B cell (primary cell): ENCODE results near the gene CCDC93.

Source experiments
- EZH2 ChIP-seq: IDR thresholded peaks from 2 replicates; pipeline ENCODE4 v1.6.1; 2012; ENCODE audit warnings: borderline replicate concordance, low read depth, mild to moderate bottlenecking, moderate library complexity, low read length; ENCODE audit not compliant: insufficient read depth, poor library complexity, severe bottlenecking
- TF ChIP-seq, protein P1 (sequence below): fragments of 200-600 bp; IDR thresholded peaks from one replicate; pipeline ENCODE4 v1.8.0; 2022; ENCODE audit warnings: antibody characterized with exemption, mild to moderate bottlenecking

DNA sequence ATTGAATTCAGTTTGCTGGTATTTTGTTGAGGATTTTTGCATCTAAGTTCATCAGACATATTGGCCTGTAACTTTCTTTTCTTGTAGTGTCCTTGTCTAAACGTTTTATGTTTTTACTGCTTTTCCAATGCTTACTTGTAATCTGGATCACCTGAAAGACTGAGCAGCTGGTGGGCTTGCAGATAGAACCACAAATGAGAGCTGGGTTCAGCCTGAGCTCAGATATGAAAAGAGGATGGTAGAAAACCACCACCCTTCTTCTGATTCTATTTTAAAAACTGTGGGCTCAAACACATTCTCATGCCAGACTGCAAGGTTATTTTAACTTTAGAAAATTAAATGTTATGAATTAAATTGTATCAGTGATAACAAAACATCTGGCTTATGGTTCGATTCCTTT, 128.6 kb downstream of the CCDC93 start:
- TF ChIP-seq, protein P1, sequence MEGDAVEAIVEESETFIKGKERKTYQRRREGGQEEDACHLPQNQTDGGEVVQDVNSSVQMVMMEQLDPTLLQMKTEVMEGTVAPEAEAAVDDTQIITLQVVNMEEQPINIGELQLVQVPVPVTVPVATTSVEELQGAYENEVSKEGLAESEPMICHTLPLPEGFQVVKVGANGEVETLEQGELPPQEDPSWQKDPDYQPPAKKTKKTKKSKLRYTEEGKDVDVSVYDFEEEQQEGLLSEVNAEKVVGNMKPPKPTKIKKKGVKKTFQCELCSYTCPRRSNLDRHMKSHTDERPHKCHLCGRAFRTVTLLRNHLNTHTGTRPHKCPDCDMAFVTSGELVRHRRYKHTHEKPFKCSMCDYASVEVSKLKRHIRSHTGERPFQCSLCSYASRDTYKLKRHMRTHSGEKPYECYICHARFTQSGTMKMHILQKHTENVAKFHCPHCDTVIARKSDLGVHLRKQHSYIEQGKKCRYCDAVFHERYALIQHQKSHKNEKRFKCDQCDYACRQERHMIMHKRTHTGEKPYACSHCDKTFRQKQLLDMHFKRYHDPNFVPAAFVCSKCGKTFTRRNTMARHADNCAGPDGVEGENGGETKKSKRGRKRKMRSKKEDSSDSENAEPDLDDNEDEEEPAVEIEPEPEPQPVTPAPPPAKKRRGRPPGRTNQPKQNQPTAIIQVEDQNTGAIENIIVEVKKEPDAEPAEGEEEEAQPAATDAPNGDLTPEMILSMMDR = no peak
- no peak for TF ChIP-seq EZH2
